Adrenal gland (tissue), 5 donors: ENCODE data around the gene ANTXRL.

ENCODE experiments used
- CTCF ChIP-seq, 6 experiments: fragments of 450-650 bp in 4 of 6; fragments of 200-600 bp in 2 of 6; sonication (generic) in 1 of 6; IDR thresholded peaks; 1 replicate in 5 of 6; 2 replicates in 1 of 6; pipeline versions ENCODE4 v1.5.1 to v1.8.0; 2016 to 2021; ENCODE audit warnings: antibody characterized with exemption in 6 of 6, mild to moderate bottlenecking in 2 of 6, moderate library complexity in 1 of 6
- POLR2A ChIP-seq, 2 donors: fragments of 450-650 bp; IDR thresholded peaks; one replicate each; pipeline ENCODE4 v1.6.1; 2017; ENCODE audit warnings: antibody characterized with exemption in 2 of 2, mild to moderate bottlenecking in 2 of 2, moderate library complexity in 1 of 2
- donor health status: DM: no; HTN: no; CAD: no.

GRCh38 chr10:46310851-46311250 lies 24.1 kb downstream of the ANTXRL start:
- no peak for TF ChIP-seq POLR2A (IDR thresholded peaks at IDR 0.05)
- TF ChIP-seq CTCF (IDR thresholded peaks at IDR 0.05), result no peak
